ENCODE results near the gene FFAR2. TPM values are rescaled to one million over a fixed set of nuclear protein-coding genes. Genes with fewer than 3 reads are reported as not detected.

The FFAR2 gene
- total RNA-seq, 2 donors from 2014 or later: 0.22 to 0.82 TPM

- H3K27ac ChIP-seq: peak overlapping the region; percentile 82
- DNase-seq: no peak
- no peaks in the 10 kb centered on the region for H3K36me3 ChIP-seq
- TF ChIP-seq, protein P1, sequence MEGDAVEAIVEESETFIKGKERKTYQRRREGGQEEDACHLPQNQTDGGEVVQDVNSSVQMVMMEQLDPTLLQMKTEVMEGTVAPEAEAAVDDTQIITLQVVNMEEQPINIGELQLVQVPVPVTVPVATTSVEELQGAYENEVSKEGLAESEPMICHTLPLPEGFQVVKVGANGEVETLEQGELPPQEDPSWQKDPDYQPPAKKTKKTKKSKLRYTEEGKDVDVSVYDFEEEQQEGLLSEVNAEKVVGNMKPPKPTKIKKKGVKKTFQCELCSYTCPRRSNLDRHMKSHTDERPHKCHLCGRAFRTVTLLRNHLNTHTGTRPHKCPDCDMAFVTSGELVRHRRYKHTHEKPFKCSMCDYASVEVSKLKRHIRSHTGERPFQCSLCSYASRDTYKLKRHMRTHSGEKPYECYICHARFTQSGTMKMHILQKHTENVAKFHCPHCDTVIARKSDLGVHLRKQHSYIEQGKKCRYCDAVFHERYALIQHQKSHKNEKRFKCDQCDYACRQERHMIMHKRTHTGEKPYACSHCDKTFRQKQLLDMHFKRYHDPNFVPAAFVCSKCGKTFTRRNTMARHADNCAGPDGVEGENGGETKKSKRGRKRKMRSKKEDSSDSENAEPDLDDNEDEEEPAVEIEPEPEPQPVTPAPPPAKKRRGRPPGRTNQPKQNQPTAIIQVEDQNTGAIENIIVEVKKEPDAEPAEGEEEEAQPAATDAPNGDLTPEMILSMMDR (IDR thresholded peaks at IDR 0.05): no peak
- H3K27me3 ChIP-seq: no peaks in the 10 kb centered on the region
- peaks cover 19% of the 10 kb centered on the region for H3K4me1 ChIP-seq
- peak overlapping the region in 1 of 2 donors; percentile 64 for H3K9ac ChIP-seq (ENCODE audit: low read depth in 2 of 2, low read length in 2 of 2)
- no peak overlapping the region for H3K4me3 ChIP-seq
- H3K9me3 ChIP-seq: no peaks in the 10 kb centered on the region
- intact Hi-C loops (cut with DNase I): no loop called here
These were observed 12.2 kb upstream of the FFAR2 start for GRCh38 chr19:35435896-35436295.

DNA sequence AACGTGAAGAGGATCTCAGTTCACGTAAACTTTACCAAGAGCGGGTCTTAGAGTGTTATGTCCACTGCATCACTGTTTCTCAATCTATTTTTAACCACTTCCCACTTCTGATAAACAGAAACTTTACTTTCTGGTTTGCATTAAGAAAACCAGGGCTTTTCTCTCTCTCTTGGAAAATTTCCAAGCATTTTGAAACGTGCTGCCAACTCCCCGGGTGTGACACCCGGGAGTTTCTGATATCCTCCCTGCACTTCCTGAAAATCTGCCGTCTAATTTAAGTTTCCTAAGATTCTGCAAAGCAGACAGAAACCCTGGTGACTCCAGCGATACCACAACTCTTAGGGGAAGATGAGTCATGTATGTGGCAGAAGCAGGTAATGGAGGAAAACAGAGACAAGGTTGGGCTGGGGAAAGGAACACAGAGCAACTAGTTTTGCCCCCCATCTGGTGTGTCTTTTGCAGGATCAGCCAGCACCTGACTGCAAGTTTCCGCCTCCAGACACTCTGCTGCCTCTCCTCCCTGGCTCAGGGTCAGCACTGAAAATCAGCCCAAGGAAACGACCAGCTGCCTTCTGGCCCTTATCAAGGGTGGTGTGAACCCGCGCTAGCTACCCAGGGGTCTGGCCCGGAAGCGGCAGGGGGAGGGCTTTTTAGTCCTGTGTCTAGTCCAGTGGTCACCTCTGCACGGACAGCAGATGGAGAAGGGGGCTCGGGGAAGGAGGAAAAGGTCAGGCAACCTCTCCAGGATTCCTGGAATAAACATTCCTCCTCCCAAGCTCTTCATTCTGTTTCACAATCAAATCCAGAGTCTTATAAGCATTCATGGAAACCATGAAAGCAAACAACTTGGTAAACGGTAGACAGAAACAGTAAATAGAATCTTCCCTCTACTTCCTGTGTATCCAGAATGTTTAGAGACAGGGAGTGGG, 11.3 kb upstream of the FFAR2 start:
- H3K36me3 ChIP-seq: no peaks in the 10 kb centered on the region
- DNase-seq: peak; percentile 55
- TF ChIP-seq, protein P1 (IDR thresholded peaks at IDR 0.05): no peak
- peak overlapping the region; percentile 82 for H3K27ac ChIP-seq
- intact Hi-C loops (cut with DNase I): no loop called here
- peaks cover 19% of the 10 kb centered on the region for H3K4me1 ChIP-seq
- H3K9me3 ChIP-seq: no peaks in the 10 kb centered on the region
- H3K4me3 ChIP-seq: no peak overlapping the region
- H3K9ac ChIP-seq (ENCODE audit: low read depth in 2 of 2, low read length in 2 of 2): peak overlapping the region; percentile 51 to 64
- H3K27me3 ChIP-seq: no peaks in the 10 kb centered on the region

GRCh38 chr19:35437406-35437951, 10.6 kb upstream of the FFAR2 start:
- no peaks in the 10 kb centered on the region for H3K9me3 ChIP-seq
- peak; percentile 42 for DNase-seq
- intact Hi-C loops (cut with DNase I): no loop called here
- peak overlapping the region in 1 of 2 donors; percentile 49 for H3K9ac ChIP-seq (ENCODE audit: low read depth in 2 of 2, low read length in 2 of 2)
- peaks cover 19% of the 10 kb centered on the region for H3K4me1 ChIP-seq
- H3K27me3 ChIP-seq: no peaks in the 10 kb centered on the region
- H3K36me3 ChIP-seq: no peaks in the 10 kb centered on the region
- no peak overlapping the region for H3K4me3 ChIP-seq
- peak overlapping the region; percentile 82 for H3K27ac ChIP-seq
- TF ChIP-seq, protein P1 (IDR thresholded peaks at IDR 0.05): no peak

- TF ChIP-seq, protein P1 (IDR thresholded peaks at IDR 0.05): no peak
- Histone ChIP-seq H3K27ac (no peak overlapping the region), H3K4me3 (no peak overlapping the region), H3K9ac (ENCODE audit: low read depth in 2 of 2, low read length in 2 of 2) (no peak overlapping the region), H3K9me3 (no peaks in the 10 kb centered on the region), H3K27me3 (no peaks in the 10 kb centered on the region), H3K36me3 (no peaks in the 10 kb centered on the region), H3K4me1 (peaks cover 19% of the 10 kb centered on the region)
- DNase-seq: no peak
- intact Hi-C loops (cut with DNase I): no loop called here
These were observed 10.0 kb upstream of the FFAR2 start for GRCh38 chr19:35438096-35438495.

- peaks cover 19% of the 10 kb centered on the region for H3K4me1 ChIP-seq
- intact Hi-C loops (cut with DNase I): no loop called here
- no peak overlapping the region for H3K9ac ChIP-seq (ENCODE audit: low read depth in 2 of 2, low read length in 2 of 2)
- H3K9me3 ChIP-seq: no peaks in the 10 kb centered on the region
- no peak overlapping the region for H3K4me3 ChIP-seq
- DNase-seq: no peak
- no peaks in the 10 kb centered on the region for H3K36me3 ChIP-seq
- H3K27me3 ChIP-seq: no peaks in the 10 kb centered on the region
- TF ChIP-seq, protein P1 (IDR thresholded peaks at IDR 0.05): no peak
- no peak overlapping the region for H3K27ac ChIP-seq
These were observed 9.5 kb upstream of the FFAR2 start for GRCh38 chr19:35438527-35438926.

All from colonic mucosa (tissue), 4 donors.